Cardiac septum (tissue), 1 donor: Measurements from ENCODE around the gene FAM236D. TPM values are rescaled to one million over a fixed set of nuclear protein-coding genes. Genes with fewer than 3 reads are reported as not detected.
"Not testable (repeated sequence)": the region's sequence is repeated elsewhere in the genome, so short reads cannot be mapped to it uniquely, and the experiment has no call there.

Experiments
- DNase-seq: peaks from one replicate; pipeline ENCODE4 v3.0.0-alpha.2; 2020; ENCODE audit warnings: low spot score
- intact Hi-C: fragments of 100-400 bp; cut with DNase I; formaldehyde crosslinking; loops from one replicate; pipeline ENCODE4 v1.14.0; 2022
- long read RNA-seq: library from polyadenylated mRNA; unstranded; transcript quantifications from one replicate; pipeline ENCODE4 v2.0.0, GENCODE V29; 2021
- total RNA-seq: library from RNA; stranded (reverse); fragmentation: NEBNext Ultra II Directional; extraction: Animal tissue kit (Norgen Biotek cat#: 25700); gene quantifications from one replicate; pipeline ENCODE4 v1.2.1, GENCODE V29; 2021
- donor health status: DM: no; HTN: no; CAD: no.

The FAM236D gene
- not detected for total RNA-seq
- long read RNA-seq, result 0 reads

DNA sequence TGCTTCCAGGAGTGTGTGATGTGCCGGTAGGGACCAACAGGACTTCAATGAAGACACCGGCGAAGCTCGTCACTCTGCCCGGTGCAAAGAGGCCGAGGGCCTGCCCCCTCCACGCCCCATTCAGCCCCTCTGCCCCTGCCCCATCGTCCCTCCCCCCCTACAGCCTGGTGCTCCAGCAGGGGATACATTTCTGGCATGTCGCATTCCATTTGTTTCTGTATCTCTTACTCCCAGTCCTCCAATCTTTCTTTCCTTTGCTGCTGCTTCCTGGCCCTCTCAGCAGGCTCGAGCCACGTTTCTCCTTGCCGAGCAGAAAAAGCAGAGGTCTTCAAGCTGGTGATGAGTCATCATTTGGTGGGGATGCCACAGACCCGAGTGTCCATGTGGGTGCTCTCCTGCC, at the start of gene FAM236D:
FAM236D (minus strand) TSS at position 101 of the 400 bp plus-strand sequence; CDS start at position 1, 100 bp downstream.
- DNase-seq, intact Hi-C loops: not testable (repeated sequence)

DNA sequence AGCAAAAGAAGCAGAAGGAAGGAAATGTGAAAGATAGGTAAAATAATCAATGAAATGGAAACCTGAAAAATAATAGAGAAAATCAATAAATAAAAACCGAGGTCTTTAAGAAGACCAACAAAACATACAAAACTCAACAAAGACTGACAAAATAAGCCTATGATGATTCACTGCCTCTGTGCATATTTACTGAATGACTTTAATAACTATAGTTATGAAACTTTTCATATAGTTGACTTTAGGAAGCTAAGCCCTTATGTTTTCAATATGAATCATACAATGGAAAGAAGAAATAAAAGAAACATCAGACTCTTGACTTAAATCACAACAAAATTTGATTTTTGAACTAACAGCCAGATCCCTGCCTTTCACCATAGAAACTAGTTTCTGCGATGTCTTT, 29.5 kb upstream of the FAM236D start:
- DNase-seq, intact Hi-C loops: not testable (repeated sequence)

DNA sequence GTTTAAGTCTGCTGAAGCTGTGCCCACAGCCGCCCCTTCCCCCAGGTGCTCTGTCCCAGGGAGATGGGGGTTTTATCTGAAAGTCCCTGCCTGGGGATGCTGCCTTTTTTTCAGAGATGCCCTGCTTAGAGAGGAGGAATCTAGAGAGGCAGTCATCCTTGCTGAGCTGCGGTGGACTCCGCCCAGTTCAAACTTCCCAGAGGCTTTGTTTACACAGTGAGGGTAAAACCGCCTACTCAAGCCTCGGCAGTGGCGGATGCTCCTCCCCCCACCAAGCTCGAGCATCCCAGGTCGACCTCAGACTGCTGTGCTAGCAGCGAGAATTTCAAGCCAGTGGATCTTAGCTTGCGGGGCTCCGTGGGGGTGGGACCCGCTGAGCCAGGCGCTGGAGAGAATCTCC, 22.7 kb upstream of the FAM236D start:
- intact Hi-C loops, DNase-seq: not testable (repeated sequence)

DNA sequence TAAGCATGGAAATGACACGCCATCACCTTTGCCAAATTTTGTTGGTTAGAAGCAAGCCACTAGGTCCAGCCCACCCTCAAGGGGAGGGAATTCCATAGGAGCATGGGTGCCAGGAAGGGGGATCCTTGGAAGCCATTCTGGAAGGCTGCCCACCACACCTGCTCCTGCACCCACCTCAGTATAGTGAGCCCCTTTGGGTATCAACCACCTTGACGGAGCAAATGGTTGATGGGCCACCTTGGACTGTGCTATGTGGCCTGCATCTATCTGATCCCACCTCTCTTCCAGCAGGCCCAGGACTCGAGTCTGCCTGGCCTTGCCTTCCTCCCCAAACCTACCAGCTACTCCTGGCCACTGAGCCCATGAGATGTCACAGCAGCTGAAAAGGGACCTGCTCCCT, 17.6 kb downstream of the FAM236D start:
- DNase-seq, result peak; percentile 47
- intact Hi-C loops, result not testable (repeated sequence)

DNA sequence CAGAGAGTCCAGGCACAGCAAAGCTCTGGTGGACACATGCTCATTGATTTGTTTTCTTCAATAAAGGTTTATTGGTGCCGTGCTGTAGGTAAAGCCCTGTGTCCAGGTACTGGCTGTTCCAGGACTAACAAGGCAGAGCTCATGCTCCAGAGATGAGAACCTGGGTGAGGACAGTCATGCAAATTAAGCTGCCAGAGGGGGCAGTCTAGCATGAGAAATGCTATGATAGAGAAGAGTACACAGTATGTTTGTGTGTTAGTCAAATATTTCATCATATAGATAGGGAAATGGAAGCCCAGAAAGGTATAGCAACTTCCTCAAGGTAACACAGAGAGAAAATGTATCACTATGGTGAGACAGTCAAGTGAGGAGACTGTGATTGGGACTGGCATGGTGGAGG, 19.9 kb downstream of the FAM236D start:
- intact Hi-C loops, DNase-seq: not testable (repeated sequence)

DNA sequence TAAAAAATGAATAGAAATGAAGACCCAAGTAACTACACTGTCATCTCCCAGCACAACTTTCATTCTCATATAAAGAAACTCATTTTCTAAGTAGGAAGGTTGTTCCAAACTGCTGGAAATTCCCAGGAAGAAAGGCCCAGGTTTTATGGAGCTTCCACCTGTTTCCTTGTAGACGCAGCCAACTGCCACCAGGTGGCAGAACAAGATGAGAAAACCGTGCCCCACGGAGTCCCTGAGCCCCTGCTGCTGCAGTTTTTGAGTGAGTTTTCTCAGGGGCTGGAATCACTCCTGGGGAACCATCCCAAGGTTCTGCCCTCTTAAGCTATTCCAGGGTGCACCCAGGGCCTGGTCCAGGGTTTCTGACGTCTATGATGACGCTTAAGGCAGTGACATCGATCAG, 24.0 kb downstream of the FAM236D start:
- DNase-seq, result not testable (repeated sequence)

DNA sequence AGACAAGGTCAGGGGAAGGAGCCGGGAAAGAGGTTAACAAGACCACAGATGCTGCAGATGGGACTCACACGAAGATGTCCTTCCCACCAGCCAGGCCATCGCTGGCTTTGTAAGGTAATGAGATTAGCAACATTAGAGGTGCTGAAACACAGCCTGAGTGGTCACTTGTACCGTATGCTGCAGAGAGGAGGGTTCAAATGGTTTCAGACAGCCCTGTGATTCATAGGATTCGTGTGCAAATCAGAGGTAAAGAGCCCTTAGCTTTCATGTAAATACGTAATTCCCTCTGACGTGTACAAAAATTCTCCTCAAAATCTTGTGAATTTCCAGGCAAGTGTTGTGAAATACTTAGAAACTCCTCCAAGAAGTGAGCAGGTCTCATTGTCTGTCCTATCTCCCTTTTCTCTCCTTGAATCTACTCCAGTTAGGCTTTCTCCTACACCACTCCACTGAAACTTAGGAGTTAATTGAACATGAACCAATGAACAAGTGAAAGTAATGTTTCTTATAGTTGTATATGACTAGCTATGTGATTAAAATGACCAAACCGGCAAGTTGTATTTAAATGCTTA, 24.6 kb downstream of the FAM236D start:
- intact Hi-C loops, result not testable (repeated sequence)

More for the DNA sequence above, 24.0 kb downstream of the FAM236D start:
- intact Hi-C loops, result not testable (repeated sequence)

DNA sequence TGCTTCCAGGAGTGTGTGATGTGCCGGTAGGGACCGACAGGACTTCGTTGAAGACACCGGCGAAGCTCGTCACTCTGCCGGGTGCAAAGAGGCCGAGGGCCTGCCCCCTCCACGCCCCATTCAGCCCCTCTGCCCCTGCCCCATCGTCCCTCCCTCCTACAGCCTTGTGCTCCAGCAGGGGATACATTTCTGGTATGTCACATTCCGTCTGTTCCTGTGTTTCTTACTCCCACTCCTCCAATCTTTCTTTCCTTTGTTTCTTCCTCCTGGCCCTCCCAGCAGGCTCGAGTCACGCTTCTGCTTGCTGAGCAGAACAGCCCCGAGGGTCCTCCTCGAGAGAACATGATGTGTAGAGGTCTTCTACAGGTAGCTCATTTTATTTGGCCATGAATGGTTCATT, 25.4 kb downstream of the FAM236D start, which contains the start of gene FAM236B:
FAM236B (minus strand) TSS at position 101 of the 400 bp plus-strand sequence; CDS start at position 1, 100 bp downstream.
- DNase-seq, intact Hi-C loops: not testable (repeated sequence)

More for the DNA sequence above, 24.6 kb downstream of the FAM236D start:
- not testable (repeated sequence) for DNase-seq

DNA sequence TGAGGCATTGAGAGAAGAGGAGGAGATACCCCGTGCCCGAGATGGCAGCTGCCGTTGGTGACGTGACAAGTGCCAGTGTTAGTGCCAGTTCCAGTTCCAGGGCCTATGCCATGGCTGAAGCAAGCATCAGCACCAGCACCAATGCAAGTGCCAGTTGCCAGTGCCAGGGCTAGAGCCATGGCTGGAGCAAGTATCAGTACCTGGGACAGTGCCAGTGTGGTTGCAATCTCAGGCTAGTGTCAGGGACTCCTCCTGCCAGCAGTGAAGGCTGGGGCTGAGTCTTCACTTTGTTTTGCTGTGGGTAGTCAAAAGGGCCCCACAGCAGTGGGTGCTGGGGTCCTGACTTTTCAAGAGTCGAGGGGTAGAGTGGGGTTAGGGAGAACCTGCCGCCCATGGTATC, 29.9 kb downstream of the FAM236D start:
- intact Hi-C loops, DNase-seq: not testable (repeated sequence)

DNA sequence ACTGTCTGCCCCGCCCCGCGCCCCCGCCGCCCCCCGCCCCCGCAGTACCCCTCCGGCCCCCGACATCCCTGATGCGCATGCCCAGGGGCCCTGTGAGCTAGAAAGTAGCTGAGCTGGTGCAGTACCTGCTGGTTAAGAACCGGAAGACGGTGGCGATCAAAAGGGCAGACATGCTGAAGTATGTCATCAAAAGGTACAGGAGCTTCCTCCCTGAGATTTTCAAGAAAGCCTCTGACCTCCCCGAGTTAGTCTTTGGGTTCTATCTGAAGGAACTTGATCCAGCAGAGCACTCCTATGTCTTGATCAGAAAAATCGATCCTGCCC, 30.6 kb downstream of the FAM236D start:
- DNase-seq, intact Hi-C loops: not testable (repeated sequence)

DNA sequence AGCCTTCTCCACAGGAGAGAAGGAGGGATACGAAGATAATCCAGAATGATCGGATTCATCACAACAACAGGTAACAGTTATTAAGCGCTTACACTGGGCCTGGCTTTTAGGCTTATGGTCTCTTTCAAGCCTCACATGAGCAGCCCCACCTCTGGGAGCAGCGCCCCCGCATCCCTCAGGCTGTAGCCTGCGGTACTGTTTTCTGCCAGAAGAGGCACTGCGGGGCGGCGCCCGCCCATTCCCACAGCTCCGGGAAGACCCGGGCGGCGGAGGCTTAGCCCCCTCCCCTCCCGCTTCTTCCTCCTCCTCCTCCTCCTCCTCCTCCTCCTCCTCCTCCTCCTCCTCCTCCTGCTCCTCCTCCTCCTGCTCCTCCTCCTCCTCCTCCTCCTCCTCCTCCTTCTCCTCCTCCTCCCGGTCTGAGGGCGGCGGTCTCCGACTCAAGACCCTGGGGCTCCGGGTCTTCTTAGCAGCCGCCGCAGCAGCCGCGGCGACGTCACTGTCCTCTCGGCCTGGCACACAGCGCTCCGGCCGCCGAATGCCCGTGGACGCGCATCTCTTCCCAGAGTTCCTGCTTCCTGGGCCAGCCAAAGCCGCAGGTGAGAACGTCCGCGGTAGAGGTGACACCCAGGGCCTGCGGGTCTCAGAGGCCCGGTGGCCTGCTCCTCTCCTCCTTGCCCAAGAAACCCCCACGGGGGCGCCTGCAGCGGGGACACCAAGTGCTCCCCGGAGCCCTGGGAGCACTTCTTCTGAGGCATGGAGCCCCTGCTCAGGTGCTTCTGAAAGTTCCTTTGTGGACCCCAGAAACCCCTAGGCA, 31.1 kb downstream of the FAM236D start, which contains the start of gene DMRTC1B:
DMRTC1B (plus strand) TSS at position 238 of the 814 bp plus-strand sequence. CDS start 68,246 bp downstream, outside the sequence.
- intact Hi-C loops, DNase-seq: not testable (repeated sequence)

DNA sequence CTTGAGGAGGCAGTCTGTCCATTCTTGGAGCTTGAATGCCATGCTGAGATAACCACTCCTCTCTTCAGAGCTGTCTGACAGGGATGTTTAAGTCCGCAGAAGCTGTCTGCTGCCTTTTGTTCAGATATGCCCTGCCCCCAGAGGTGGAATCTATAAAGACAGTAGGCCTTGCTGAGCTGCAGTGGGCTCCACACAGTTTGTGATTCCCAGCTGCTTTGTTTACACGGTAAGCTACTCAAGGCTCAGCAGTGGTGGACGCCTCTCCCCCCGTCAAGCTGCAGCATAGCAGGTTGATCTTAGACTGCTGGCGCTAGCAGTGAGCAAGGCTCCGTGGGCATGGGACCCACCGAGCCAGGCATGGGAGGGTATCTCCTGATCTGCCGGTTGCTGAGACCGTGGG, 47.6 kb downstream of the FAM236D start:
- intact Hi-C loops, result not testable (repeated sequence)

More for the DNA sequence above, 47.6 kb downstream of the FAM236D start:
- DNase-seq, result not testable (repeated sequence)

Other genes with a start within 250 kb of the FAM236D start
- gene HDAC8, start 235.4 kb downstream of the FAM236D start, total RNA-seq, result 23.4 TPM
- gene PHKA1, start 93.9 kb downstream of the FAM236D start, total RNA-seq, result 5.8 TPM
- not detected for gene DMRTC1B, start 31.3 kb downstream of the FAM236D start, total RNA-seq
- gene FAM236B, start 25.6 kb downstream of the FAM236D start, total RNA-seq, result not detected
- not detected for gene FAM236C, start 104.4 kb upstream of the FAM236D start, total RNA-seq
- gene FAM236A, start 130.0 kb upstream of the FAM236D start, total RNA-seq, result not detected
- not detected for gene DMRTC1, start 135.6 kb upstream of the FAM236D start, total RNA-seq
- gene PABPC1L2B, start 194.7 kb upstream of the FAM236D start, total RNA-seq, result not detected